ENCODE measurements around the gene CYB561A3. TPM values are rescaled to one million over a fixed set of nuclear protein-coding genes. Genes with fewer than 3 reads are reported as not detected.

Gene CYB561A3
- total RNA-seq, 1 donor from 2014 or later = 34.9 TPM

- Mint-ChIP-seq H3K27me3 (no peaks in the 10 kb centered on the region), H3K9me3 (no peaks in the 10 kb centered on the region), H3K36me3 (peaks cover 28% of the 10 kb centered on the region), H3K4me1 (ENCODE audit: unreplicated experiment) (no peaks in the 10 kb centered on the region), H3K4me3 (no peak overlapping the region), H3K27ac (no peak overlapping the region)
- no peak for TF ChIP-seq CTCF (conservative IDR thresholded peaks at IDR 0.05)
- no peak for DNase-seq (ENCODE audit: extremely low spot score, unreplicated experiment)
These were observed 14.1 kb upstream of the CYB561A3 start for GRCh38 chr11:61375761-61376108.

GRCh38 chr11:61372659-61373420, 11.2 kb upstream of the CYB561A3 start:
- Mint-ChIP-seq H3K36me3 (peaks cover 49% of the 10 kb centered on the region), H3K4me1 (ENCODE audit: unreplicated experiment) (no peaks in the 10 kb centered on the region), H3K4me3 (no peak overlapping the region), H3K27ac (no peak overlapping the region), H3K27me3 (no peaks in the 10 kb centered on the region), H3K9me3 (no peaks in the 10 kb centered on the region)
- TF ChIP-seq CTCF (conservative IDR thresholded peaks at IDR 0.05) = no peak
- no peak for DNase-seq (ENCODE audit: extremely low spot score, unreplicated experiment)

- Mint-ChIP-seq H3K36me3 (peaks cover 38% of the 10 kb centered on the region), H3K4me3 (peak overlapping the region; percentile 44), H3K27ac (peak overlapping the region; percentile 71), H3K9me3 (no peaks in the 10 kb centered on the region), H3K27me3 (no peaks in the 10 kb centered on the region), H3K4me1 (ENCODE audit: unreplicated experiment) (no peaks in the 10 kb centered on the region)
- DNase-seq (ENCODE audit: extremely low spot score, unreplicated experiment) = no peak
- TF ChIP-seq CTCF (conservative IDR thresholded peaks at IDR 0.05) = no peak
These were observed 8.8 kb upstream of the CYB561A3 start for GRCh38 chr11:61370349-61371005.

- DNase-seq (ENCODE audit: extremely low spot score, unreplicated experiment) = no peak
- no peaks in the 10 kb centered on the region for H3K9me3 Mint-ChIP-seq
- TF ChIP-seq CTCF (conservative IDR thresholded peaks at IDR 0.05) = no peak
- H3K4me1 Mint-ChIP-seq (ENCODE audit: unreplicated experiment) = no peaks in the 10 kb centered on the region
- H3K27me3 Mint-ChIP-seq = no peaks in the 10 kb centered on the region
- H3K27ac Mint-ChIP-seq = peak overlapping the region; percentile 71
- peaks cover 34% of the 10 kb centered on the region for H3K36me3 Mint-ChIP-seq
- H3K4me3 Mint-ChIP-seq = no peak overlapping the region
These were observed 8.0 kb upstream of the CYB561A3 start for GRCh38 chr11:61369372-61370348.

GRCh38 chr11:61368646-61369045, 7.0 kb upstream of the CYB561A3 start:
- Mint-ChIP-seq H3K36me3 (peaks cover 34% of the 10 kb centered on the region), H3K4me3 (no peak overlapping the region), H3K27ac (no peak overlapping the region), H3K9me3 (no peaks in the 10 kb centered on the region), H3K4me1 (ENCODE audit: unreplicated experiment) (peaks cover 3% of the 10 kb centered on the region), H3K27me3 (no peaks in the 10 kb centered on the region)
- no peak for TF ChIP-seq CTCF (conservative IDR thresholded peaks at IDR 0.05)
- DNase-seq (ENCODE audit: extremely low spot score, unreplicated experiment) = no peak
